Measurements from ENCODE around the gene CPEB4. TPM values are rescaled to one million over a fixed set of nuclear protein-coding genes. Genes with fewer than 3 reads are reported as not detected.

The CPEB4 gene
- total and polyA plus RNA-seq, 8 donors = 3.5 to 115 (median 31.7) TPM

- Histone ChIP-seq H3K27ac (peak overlapping the region; percentile 28 to 85 (median 72)), H3K36me3 (no peaks in the 10 kb centered on the region), H3K4me1 (peaks cover 24 to 69% (median 42%) of the 10 kb centered on the region in 4 donors), H3K27me3 (no peaks in the 10 kb centered on the region), H3K4me3 (no peak overlapping the region), H3K9me3 (no peaks in the 10 kb centered on the region)
- TF ChIP-seq CTCF (IDR thresholded peaks at IDR 0.05) (no peak), POLR2AphosphoS5 (IDR thresholded peaks at IDR 0.05) (no peak), EP300 (IDR thresholded peaks at IDR 0.05) (no peak), POLR2A (IDR thresholded peaks at IDR 0.05) (no peak)
- WGBS, 5 donors = 68 to 73% (median 71%) methylated on average over 15 of the region's 15 CpGs
- DNase-seq = no peak
- intact Hi-C loops (cut with DNase I; ENCODE audit: low total_unique reads) = no loop called here
Measured at GRCh38 chr5:173866243-173866857, 21.8 kb upstream of the CPEB4 start.

- H3K9me3 ChIP-seq = no peaks in the 10 kb centered on the region
- H3K27ac ChIP-seq = peak overlapping the region; percentile 29 to 85 (median 72)
- H3K27me3 ChIP-seq = no peaks in the 10 kb centered on the region
- 92 to 95% (median 93%) methylated on average over 17 of the region's 17 CpGs for whole genome bisulfite sequencing, 5 donors
- H3K36me3 ChIP-seq = no peaks in the 10 kb centered on the region
- intact Hi-C loops (cut with DNase I; ENCODE audit: low total_unique reads) = no loop called here
- TF ChIP-seq POLR2AphosphoS5 (IDR thresholded peaks at IDR 0.05) (no peak), CTCF (IDR thresholded peaks at IDR 0.05) (no peak), POLR2A (IDR thresholded peaks at IDR 0.05) (no peak), EP300 (IDR thresholded peaks at IDR 0.05) (no peak)
- no peak overlapping the region for H3K4me3 ChIP-seq
- no peak for DNase-seq
- peaks cover 24 to 66% (median 41%) of the 10 kb centered on the region in 4 donors for H3K4me1 ChIP-seq
Measured at GRCh38 chr5:173866858-173867679, 21.1 kb upstream of the CPEB4 start.

GRCh38 chr5:173868096-173868880, 19.9 kb upstream of the CPEB4 start:
- Histone ChIP-seq H3K9me3 (no peaks in the 10 kb centered on the region), H3K4me3 (no peak overlapping the region), H3K36me3 (no peaks in the 10 kb centered on the region), H3K27me3 (no peaks in the 10 kb centered on the region), H3K27ac (peak overlapping the region; percentile 53 to 85 (median 67)), H3K4me1 (peaks cover 27 to 64% (median 46%) of the 10 kb centered on the region in 4 donors)
- intact Hi-C loops (cut with DNase I; ENCODE audit: low total_unique reads) = no loop called here
- peak; percentile 74 to 77 for DNase-seq
- WGBS, 5 donors = 32 to 48% (median 45%) methylated on average over 7 of the region's 7 CpGs
- TF ChIP-seq POLR2AphosphoS5 (IDR thresholded peaks at IDR 0.05) = peak in 1 of 3 donors; percentile 51
- no peak for TF ChIP-seq CTCF (IDR thresholded peaks at IDR 0.05)

- H3K4me1 ChIP-seq = peaks cover 25 to 55% (median 45%) of the 10 kb centered on the region in 4 donors
- H3K27ac ChIP-seq = peak overlapping the region in 3 of 5 donors; percentile 58 to 85 (median 67)
- no peak overlapping the region for H3K4me3 ChIP-seq
- 19 to 39% (median 28%) methylated on average over 4 of the region's 4 CpGs for WGBS, 5 donors
- H3K36me3 ChIP-seq = no peaks in the 10 kb centered on the region
- intact Hi-C loops (cut with DNase I; ENCODE audit: low total_unique reads) = no loop called here
- H3K9me3 ChIP-seq = no peaks in the 10 kb centered on the region
- peak in 1 of 2 donors; percentile 58 for DNase-seq
- TF ChIP-seq EP300 (IDR thresholded peaks at IDR 0.05) (no peak), POLR2AphosphoS5 (IDR thresholded peaks at IDR 0.05) (no peak), POLR2A (IDR thresholded peaks at IDR 0.05) (no peak), CTCF (IDR thresholded peaks at IDR 0.05) (no peak)
- H3K27me3 ChIP-seq = no peaks in the 10 kb centered on the region
Measured at GRCh38 chr5:173869316-173869715, 18.8 kb upstream of the CPEB4 start.
